ELR (cell line): ENCODE results near the gene RASA3.
A peak's percentile ranks its signal among the peaks of the same experiment; 100 is the strongest.

ENCODE experiments used
- DNase-seq: peaks from one replicate; pipeline ENCODE4 v3.0.0-alpha.2; 2015; ENCODE audit warnings: low read depth

The RASA3 gene

GRCh38 chr13:114054264-114054663 is 78.2 kb downstream of the RASA3 start:
- DNase-seq, result peak; percentile 24

- peak; percentile 84 for DNase-seq
Measured at GRCh38 chr13:114053026-114053425, 79.4 kb downstream of the RASA3 start.

GRCh38 chr13:114050536-114051450 is 81.6 kb downstream of the RASA3 start:
- DNase-seq, result no peak

- no peak for DNase-seq
Measured at GRCh38 chr13:114049626-114050101, 82.8 kb downstream of the RASA3 start.

- no peak for DNase-seq
Measured at GRCh38 chr13:114049026-114049425, 83.4 kb downstream of the RASA3 start.

GRCh38 chr13:114048443-114048842 is 84.0 kb downstream of the RASA3 start:
- DNase-seq, result no peak

- no peak for DNase-seq
Measured at GRCh38 chr13:114047358-114047881, 85.0 kb downstream of the RASA3 start.

GRCh38 chr13:114046431-114046975 is 85.9 kb downstream of the RASA3 start:
- DNase-seq, result no peak

GRCh38 chr13:114045113-114045735 is 87.2 kb downstream of the RASA3 start:
- no peak for DNase-seq

- no peak for DNase-seq
Measured at GRCh38 chr13:114044486-114044885, 87.9 kb downstream of the RASA3 start.

- DNase-seq, result peak; percentile 58
Measured at GRCh38 chr13:114043421-114044053, 88.9 kb downstream of the RASA3 start.

- DNase-seq, result no peak
Measured at GRCh38 chr13:114042066-114042815, 90.2 kb downstream of the RASA3 start.

GRCh38 chr13:114041493-114041892 is 90.9 kb downstream of the RASA3 start:
- DNase-seq, result no peak

- DNase-seq, result no peak
Measured at GRCh38 chr13:114039471-114040141, 92.8 kb downstream of the RASA3 start.

- no peak for DNase-seq
Measured at GRCh38 chr13:114038900-114039299, 93.5 kb downstream of the RASA3 start.

- no peak for DNase-seq
Measured at GRCh38 chr13:114038211-114038613, 94.2 kb downstream of the RASA3 start.

GRCh38 chr13:114037674-114038073 is 94.7 kb downstream of the RASA3 start:
- DNase-seq, result no peak

- no peak for DNase-seq
Measured at GRCh38 chr13:114035583-114036531, 96.6 kb downstream of the RASA3 start.

- no peak for DNase-seq
Measured at GRCh38 chr13:114035186-114035582, 97.2 kb downstream of the RASA3 start.

- no peak for DNase-seq
Measured at GRCh38 chr13:114034481-114034891, 97.9 kb downstream of the RASA3 start.
